SK-N-SH treated with all-trans-retinoic acid at 6 μM for 48 hours (cell line): ENCODE results near the gene KLHL3.

Source experiments
- ARNTL ChIP-seq: fragments of 450-650 bp; formaldehyde crosslinking; IDR thresholded peaks from 2 replicates; pipeline ENCODE4 v1.5.0; 2020; ENCODE audit warnings: low read depth, mild to moderate bottlenecking, moderate library complexity, borderline replicate concordance
- BACH2 ChIP-seq: fragments of 250-450 bp; sonication (Bioruptor Pico); IDR thresholded peaks from 2 replicates; pipeline ENCODE4 v1.9.0; 2021; ENCODE audit warnings: mild to moderate bottlenecking, borderline replicate concordance
- CSDC2 ChIP-seq: fragments of 250-450 bp; sonication (Bioruptor Pico); IDR thresholded peaks from 2 replicates; pipeline ENCODE4 v1.5.0; 2020; ENCODE audit warnings: mild to moderate bottlenecking, moderate library complexity
- CSRNP3 ChIP-seq: fragments of 250-450 bp; sonication (Bioruptor Pico); IDR thresholded peaks from 2 replicates; pipeline ENCODE4 v1.5.1; 2021; ENCODE audit warnings: mild to moderate bottlenecking, moderate library complexity
- OSR1 ChIP-seq: fragments of 250-450 bp; sonication (Bioruptor Pico); IDR thresholded peaks from 2 replicates; pipeline ENCODE4 v1.8.0; 2022; ENCODE audit warnings: moderate library complexity, mild to moderate bottlenecking, inconsistent platforms
- PATZ1 ChIP-seq: fragments of 250-450 bp; sonication (Bioruptor Pico); IDR thresholded peaks from 2 replicates; pipeline ENCODE4 v1.8.0; 2020; ENCODE audit warnings: mild to moderate bottlenecking, moderate library complexity, borderline replicate concordance
- TCF4 ChIP-seq: fragments of 250-450 bp; sonication (Bioruptor Pico); IDR thresholded peaks from 2 replicates; pipeline ENCODE4 v1.8.0; 2021; ENCODE audit warnings: mild to moderate bottlenecking, moderate library complexity, borderline replicate concordance
- TOX ChIP-seq: fragments of 250-450 bp; sonication (Bioruptor Pico); IDR thresholded peaks from 2 replicates; pipeline ENCODE4 v1.8.0; 2021; ENCODE audit warnings: mild to moderate bottlenecking, moderate library complexity, borderline replicate concordance
- ZFP3 ChIP-seq: fragments of 250-450 bp; sonication (Bioruptor Pico); IDR thresholded peaks from 2 replicates; pipeline ENCODE4 v1.5.0; 2020; ENCODE audit warnings: mild to moderate bottlenecking, moderate library complexity
- ZNF565 ChIP-seq: fragments of 450-650 bp; formaldehyde crosslinking; conservative IDR thresholded peaks from 2 replicates; pipeline ENCODE4 v1.5.0; 2020; ENCODE audit warnings: low read depth, mild to moderate bottlenecking, moderate library complexity

GRCh38 chr5:137612576-137612975, 123.3 kb downstream of the KLHL3 start:
- TF ChIP-seq TOX (CRISPR knock-in tag) (no peak), BACH2 (CRISPR knock-in tag) (no peak), OSR1 (CRISPR knock-in tag) (no peak), PATZ1 (CRISPR knock-in tag) (no peak), TCF4 (no peak), CSRNP3 (no peak), ZFP3 (CRISPR knock-in tag) (no peak), CSDC2 (CRISPR knock-in tag) (no peak), ZNF565 (CRISPR knock-in tag) (no peak), ARNTL (CRISPR knock-in tag) (no peak)
